Astrocyte of the hippocampus (primary cell): ENCODE results near the gene ADGRV1.
"Not testable (repeated sequence)": the region's sequence is repeated elsewhere in the genome, so short reads cannot be mapped to it uniquely, and the experiment has no call there.

Experiments
- DNase-seq: peaks from one replicate; pipeline ENCODE4 v3.0.0; 2011; ENCODE audit warnings: low read depth, low spot score

The ADGRV1 gene

GRCh38 chr5:90598293-90598692 lies 39.7 kb downstream of the ADGRV1 start:
- DNase-seq = peak; percentile 80

- not testable (repeated sequence) for DNase-seq
Observed at GRCh38 chr5:90600307-90600706, 41.7 kb downstream of the ADGRV1 start.

GRCh38 chr5:90601468-90601867 lies 42.9 kb downstream of the ADGRV1 start:
- no peak for DNase-seq

GRCh38 chr5:90602681-90603080 lies 44.1 kb downstream of the ADGRV1 start:
- DNase-seq = no peak

GRCh38 chr5:90606539-90606938 lies 47.9 kb downstream of the ADGRV1 start:
- no peak for DNase-seq

- DNase-seq = peak; percentile 20
Observed at GRCh38 chr5:90612919-90613318, 54.3 kb downstream of the ADGRV1 start.

- no peak for DNase-seq
Observed at GRCh38 chr5:90613459-90613858, 54.9 kb downstream of the ADGRV1 start.

GRCh38 chr5:90613918-90614504 lies 55.4 kb downstream of the ADGRV1 start:
- peak; percentile 63 for DNase-seq

- DNase-seq = no peak
Observed at GRCh38 chr5:90615355-90615754, 56.8 kb downstream of the ADGRV1 start.

- DNase-seq = no peak
Observed at GRCh38 chr5:90618071-90618470, 59.5 kb downstream of the ADGRV1 start.

GRCh38 chr5:90619762-90620161 lies 61.2 kb downstream of the ADGRV1 start:
- not testable (repeated sequence) for DNase-seq

GRCh38 chr5:90621848-90622247 lies 63.3 kb downstream of the ADGRV1 start:
- DNase-seq = no peak

GRCh38 chr5:90626493-90626892 lies 67.9 kb downstream of the ADGRV1 start:
- DNase-seq = no peak

GRCh38 chr5:90628492-90628891 lies 69.9 kb downstream of the ADGRV1 start:
- no peak for DNase-seq

GRCh38 chr5:90632791-90633190 lies 74.2 kb downstream of the ADGRV1 start:
- peak; percentile 8 for DNase-seq

GRCh38 chr5:90636948-90637347 lies 78.4 kb downstream of the ADGRV1 start:
- DNase-seq = no peak

- no peak for DNase-seq
Observed at GRCh38 chr5:90637731-90638130, 79.1 kb downstream of the ADGRV1 start.

GRCh38 chr5:90638878-90639277 lies 80.3 kb downstream of the ADGRV1 start:
- no peak for DNase-seq

GRCh38 chr5:90640484-90641059 lies 82.0 kb downstream of the ADGRV1 start:
- DNase-seq = peak; percentile 78

- DNase-seq = no peak
Observed at GRCh38 chr5:90641528-90641927, 82.9 kb downstream of the ADGRV1 start.

- no peak for DNase-seq
Observed at GRCh38 chr5:90642706-90643229, 84.2 kb downstream of the ADGRV1 start.

- no peak for DNase-seq
Observed at GRCh38 chr5:90644132-90644531, 85.5 kb downstream of the ADGRV1 start.

GRCh38 chr5:90645024-90645610 lies 86.5 kb downstream of the ADGRV1 start:
- peak; percentile 20 for DNase-seq
